GM18861 (cell line): Measurements from ENCODE around the gene ACCSL.

ENCODE experiments used
- ATAC-seq: cut with Tn5 transposase; IDR thresholded peaks from one replicate; pipeline ENCODE4 v1.9.1; 2021; ENCODE audit not compliant: unreplicated experiment

ACCSL gene

DNA sequence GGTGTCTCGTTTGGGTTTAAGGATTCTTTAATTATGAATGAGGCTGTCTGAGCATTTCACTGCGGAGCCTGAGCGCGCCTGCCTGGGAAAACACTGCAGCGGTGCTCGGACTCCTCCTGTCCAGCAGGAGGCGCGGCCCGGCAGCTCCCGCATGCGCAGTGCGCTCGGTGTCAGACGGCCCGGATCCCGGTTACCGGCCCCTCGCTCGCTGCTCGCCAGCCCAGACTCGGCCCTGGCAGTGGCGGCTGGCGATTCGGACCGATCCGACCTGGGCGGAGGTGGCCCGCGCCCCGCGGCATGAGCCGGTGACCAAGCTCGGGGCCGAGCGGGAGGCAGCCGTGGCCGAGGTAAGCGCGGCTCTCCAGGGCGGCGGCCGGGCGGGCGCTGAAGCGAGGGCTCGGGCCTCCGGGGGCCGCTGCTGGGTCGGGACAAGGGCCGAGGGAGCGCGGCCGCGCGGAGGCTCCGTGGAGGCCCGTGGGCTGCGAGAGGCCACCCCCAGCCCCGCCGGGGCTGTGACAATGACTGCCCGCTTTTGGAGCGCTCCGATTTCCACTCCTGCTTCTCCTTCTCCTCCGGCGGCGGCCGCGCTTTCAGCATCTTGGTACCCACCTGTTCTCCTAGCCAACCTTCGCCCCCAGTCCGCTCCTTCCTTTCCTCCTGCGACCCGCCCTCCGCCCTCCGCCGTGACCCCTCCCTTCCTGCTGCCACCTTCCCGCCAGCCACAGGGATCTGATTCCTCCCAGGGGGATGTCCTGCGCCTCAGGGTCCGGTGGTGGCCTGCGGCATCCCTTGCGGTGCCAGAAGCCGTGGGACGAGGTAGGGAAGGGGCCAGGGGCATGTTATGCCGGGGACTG is 48.0 kb downstream of the ACCSL start, which contains the start of gene EXT2:
Gene EXT2 (plus strand): TSS at position 173 of the 854 bp plus-strand sequence. CDS start 12,035 bp downstream, outside the sequence.
- peak; percentile 87 for ATAC-seq

- no peak for ATAC-seq
Observed at GRCh38 chr11:44096360-44097185, 48.8 kb downstream of the ACCSL start.

DNA sequence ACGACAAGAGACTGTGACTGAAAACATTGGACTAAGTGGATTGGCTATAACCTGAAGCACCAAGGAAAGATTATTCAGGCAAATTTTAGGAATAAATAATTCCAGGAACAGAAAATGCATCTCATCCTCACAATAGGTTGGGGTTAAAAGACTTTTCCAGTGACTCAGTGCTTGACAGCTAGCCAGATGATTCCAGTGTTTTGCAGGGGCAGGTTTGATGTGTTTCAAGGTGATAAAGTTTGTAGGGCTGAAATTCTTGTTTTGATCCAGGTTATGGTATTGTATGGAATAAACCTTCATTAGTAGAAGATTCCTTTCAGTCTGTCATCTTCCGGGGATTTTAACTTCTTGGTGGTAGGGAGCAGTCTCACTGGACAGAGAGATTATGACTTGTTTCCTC is 50.0 kb downstream of the ACCSL start:
- no peak for ATAC-seq

DNA sequence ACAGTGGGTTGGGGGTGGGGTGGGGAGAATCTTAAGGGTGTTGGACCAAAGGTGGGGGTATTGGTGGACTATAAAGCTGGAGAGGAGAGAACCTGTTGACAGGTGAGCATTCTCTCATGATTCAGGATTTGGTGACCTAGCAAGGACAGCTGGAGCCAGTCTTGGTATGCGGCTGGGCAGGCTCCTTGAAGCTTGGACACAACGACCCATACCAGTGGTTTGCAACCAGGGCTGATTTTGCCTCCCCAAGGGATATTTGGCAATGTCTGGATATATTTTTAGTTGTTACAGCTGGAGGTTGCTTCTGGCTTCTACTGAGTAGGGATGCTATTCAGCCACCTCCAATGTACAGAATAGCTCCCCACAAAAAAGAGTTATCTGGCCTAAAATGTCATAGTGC is 53.3 kb downstream of the ACCSL start:
- ATAC-seq: no peak

GRCh38 chr11:44104481-44105294 is 56.9 kb downstream of the ACCSL start:
- ATAC-seq: no peak

DNA sequence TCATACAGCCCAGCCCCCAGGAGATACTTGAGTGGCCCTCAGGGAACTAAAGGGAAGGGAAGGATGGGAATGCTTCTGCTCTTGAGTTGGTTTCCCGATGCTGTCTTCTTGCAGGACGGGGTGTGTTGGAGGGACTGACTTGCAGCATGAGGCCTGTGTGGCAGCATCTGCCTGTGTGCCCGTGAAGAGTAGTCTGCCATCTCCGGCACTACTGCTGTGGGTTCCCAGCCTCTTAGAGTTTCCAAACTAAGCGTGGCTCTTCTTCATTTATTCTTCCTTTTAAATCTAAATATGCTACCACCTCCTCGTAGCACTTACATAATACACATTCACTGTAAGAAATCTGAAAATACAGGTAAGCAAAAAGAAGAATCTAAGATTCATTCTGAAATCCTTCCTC is 60.5 kb downstream of the ACCSL start:
- no peak for ATAC-seq
